ENCODE results near the gene RFT1.

The RFT1 gene

GRCh38 chr3:53130179-53131061 is at the start of gene RFT1:
TSS of gene RFT1 (minus strand) at chr3:53130435. CDS start at chr3:53130400, 35 bp downstream.
- Histone ChIP-seq H3F3A (ENCODE audit: insufficient read depth, low read length) (no peaks in the 10 kb centered on the region), H4K20me1 (ENCODE audit: insufficient read depth, low read length) (no peaks in the 10 kb centered on the region), H3K4me1 (ENCODE audit: low read length) (peaks cover 15% of the 10 kb centered on the region), H3K9me2 (replicated peaks; ENCODE audit: insufficient read depth, low read length) (no peaks in the 10 kb centered on the region), H3K36me3 (replicated peaks; ENCODE audit: insufficient read depth, low read length) (no peaks in the 10 kb centered on the region), H3K9ac (ENCODE audit: low read length) (peak within 1 kb of the TSS; percentile 99), H3K4me3 (ENCODE audit: low read length) (peak within 1 kb of the TSS; percentile 96), H3K79me2 (ENCODE audit: low read length) (peaks cover 22% of the 10 kb centered on the region), H3K27me3 (replicated peaks; ENCODE audit: insufficient read depth, low read length) (no peaks in the 10 kb centered on the region), H3K27ac (ENCODE audit: low read length) (peak within 1 kb of the TSS; percentile 44; the same call in 1 of the 2 replicates), H2AFZ (ENCODE audit: low read length) (peak within 1 kb of the TSS; percentile 89), H3K4me2 (ENCODE audit: low read depth, low read length) (peak within 1 kb of the TSS; percentile 73), H3K9me3 (replicated peaks; ENCODE audit: insufficient read depth, low read length) (no peaks in the 10 kb centered on the region)
- DNase-seq, result peak; percentile 96
- TF ChIP-seq EZH2phosphoT487 (IDR thresholded peaks at IDR 0.05; ENCODE audit: low read length), result no peak
- TF ChIP-seq EZH2 (optimal IDR thresholded peaks at IDR 0.05; ENCODE audit: low read depth, low read length), result no peak
- no peak for TF ChIP-seq CTCF (IDR thresholded peaks at IDR 0.05; ENCODE audit: low read length)

- no peaks in the 10 kb centered on the region for H3K9me2 ChIP-seq (replicated peaks; ENCODE audit: insufficient read depth, low read length)
- no peaks in the 10 kb centered on the region for H3F3A ChIP-seq (ENCODE audit: insufficient read depth, low read length)
- DNase-seq, result no peak
- peaks cover 20% of the 10 kb centered on the region for H3K79me2 ChIP-seq (ENCODE audit: low read length)
- no peak overlapping the region for H3K9ac ChIP-seq (ENCODE audit: low read length)
- H3K4me1 ChIP-seq (ENCODE audit: low read length), result peaks cover 20% of the 10 kb centered on the region
- TF ChIP-seq EZH2phosphoT487 (IDR thresholded peaks at IDR 0.05; ENCODE audit: low read length) (no peak), CTCF (IDR thresholded peaks at IDR 0.05; ENCODE audit: low read length) (no peak), EZH2 (optimal IDR thresholded peaks at IDR 0.05; ENCODE audit: low read depth, low read length) (no peak)
- no peaks in the 10 kb centered on the region for H4K20me1 ChIP-seq (ENCODE audit: insufficient read depth, low read length)
- no peaks in the 10 kb centered on the region for H3K27me3 ChIP-seq (replicated peaks; ENCODE audit: insufficient read depth, low read length)
- H3K36me3 ChIP-seq (replicated peaks; ENCODE audit: insufficient read depth, low read length), result no peaks in the 10 kb centered on the region
- H2AFZ ChIP-seq (ENCODE audit: low read length), result no peak overlapping the region
- no peak overlapping the region for H3K27ac ChIP-seq (ENCODE audit: low read length)
- H3K4me3 ChIP-seq (ENCODE audit: low read length), result no peak overlapping the region
- no peak overlapping the region for H3K4me2 ChIP-seq (ENCODE audit: low read depth, low read length)
- H3K9me3 ChIP-seq (replicated peaks; ENCODE audit: insufficient read depth, low read length), result no peaks in the 10 kb centered on the region
Observed at GRCh38 chr3:53179580-53179979, 49.3 kb upstream of the RFT1 start.

GRCh38 chr3:53178246-53178645 is 48.0 kb upstream of the RFT1 start:
- no peaks in the 10 kb centered on the region for H3K9me3 ChIP-seq (replicated peaks; ENCODE audit: insufficient read depth, low read length)
- H3K4me3 ChIP-seq (ENCODE audit: low read length), result no peak overlapping the region
- H3K27me3 ChIP-seq (replicated peaks; ENCODE audit: insufficient read depth, low read length), result no peaks in the 10 kb centered on the region
- H3K27ac ChIP-seq (ENCODE audit: low read length), result no peak overlapping the region
- no peaks in the 10 kb centered on the region for H3K9me2 ChIP-seq (replicated peaks; ENCODE audit: insufficient read depth, low read length)
- H3K79me2 ChIP-seq (ENCODE audit: low read length), result peaks cover 23% of the 10 kb centered on the region
- DNase-seq, result no peak
- H3F3A ChIP-seq (ENCODE audit: insufficient read depth, low read length), result no peaks in the 10 kb centered on the region
- no peak overlapping the region for H2AFZ ChIP-seq (ENCODE audit: low read length)
- no peak overlapping the region for H3K4me2 ChIP-seq (ENCODE audit: low read depth, low read length)
- H4K20me1 ChIP-seq (ENCODE audit: insufficient read depth, low read length), result no peaks in the 10 kb centered on the region
- no peaks in the 10 kb centered on the region for H3K36me3 ChIP-seq (replicated peaks; ENCODE audit: insufficient read depth, low read length)
- H3K9ac ChIP-seq (ENCODE audit: low read length), result no peak overlapping the region
- TF ChIP-seq EZH2 (optimal IDR thresholded peaks at IDR 0.05; ENCODE audit: low read depth, low read length), result no peak
- H3K4me1 ChIP-seq (ENCODE audit: low read length), result peaks cover 30% of the 10 kb centered on the region
